NCI-H69 (cell line): Measurements from ENCODE around the gene DNAJB7.
A peak's percentile ranks its signal among the peaks of the same experiment; 100 is the strongest.
"Not testable (repeated sequence)": the region's sequence is repeated elsewhere in the genome, so short reads cannot be mapped to it uniquely, and the experiment has no call there.

Experiments used
- DNase-seq: peaks from one replicate; lab custom pipeline; 2025; lab: John Stamatoyannopoulos, UW

The DNAJB7 gene

DNA sequence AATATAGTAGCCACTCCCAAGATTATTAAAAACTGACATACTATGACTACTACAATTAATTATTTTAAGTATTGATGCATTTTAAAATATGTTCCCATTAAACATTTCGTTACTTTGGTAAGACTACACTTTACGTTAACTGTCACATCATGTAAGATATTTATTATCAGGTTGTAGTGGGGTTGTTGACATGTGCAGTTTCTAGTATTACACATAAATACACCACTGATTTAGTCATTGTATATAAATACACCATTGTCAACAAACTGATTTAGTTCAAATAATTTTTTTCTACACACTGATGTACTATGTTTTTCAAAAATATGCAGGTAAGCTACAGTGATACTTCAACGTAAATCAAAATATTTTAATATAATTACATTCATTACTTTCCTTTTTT lies 17.0 kb downstream of the DNAJB7 start:
- no peak for DNase-seq

DNA sequence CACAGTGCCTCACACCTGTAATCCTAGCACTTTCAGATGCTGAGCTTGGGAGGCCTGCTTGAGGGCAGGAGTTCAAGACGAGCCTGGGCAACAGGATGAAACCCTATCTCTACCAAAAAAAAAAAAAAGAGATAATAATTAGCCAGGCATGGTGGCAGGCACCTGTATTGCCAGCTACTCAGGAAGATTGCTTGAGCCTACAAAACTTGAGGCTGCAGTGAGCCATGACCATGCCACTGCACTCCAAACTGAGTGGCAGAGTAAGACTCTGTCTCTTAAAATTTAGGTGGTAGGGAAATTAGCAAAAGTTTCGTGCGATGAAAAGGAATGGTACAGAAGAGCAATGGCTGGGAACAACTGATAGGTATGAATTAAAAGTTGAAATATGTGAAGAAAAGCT lies 23.4 kb downstream of the DNAJB7 start:
- no peak for DNase-seq

DNA sequence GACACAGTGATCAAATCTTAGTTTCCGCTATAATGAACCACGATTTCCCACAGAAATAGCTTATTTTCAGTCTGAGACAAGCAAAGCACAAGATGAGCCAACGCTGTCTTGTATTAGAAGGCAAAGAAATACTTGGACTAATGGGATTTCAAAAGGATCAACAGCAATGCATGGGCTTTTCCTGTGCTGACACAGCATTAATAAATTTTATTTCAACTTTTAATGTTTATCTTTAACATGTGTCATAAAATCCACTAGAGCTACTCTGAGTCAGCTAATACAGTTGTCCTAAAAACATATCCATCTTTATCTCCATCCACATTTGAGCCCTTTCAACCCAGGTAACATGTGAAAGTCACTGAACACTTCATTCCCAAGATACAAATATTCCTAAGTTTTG lies 27.3 kb downstream of the DNAJB7 start:
- no peak for DNase-seq

DNA sequence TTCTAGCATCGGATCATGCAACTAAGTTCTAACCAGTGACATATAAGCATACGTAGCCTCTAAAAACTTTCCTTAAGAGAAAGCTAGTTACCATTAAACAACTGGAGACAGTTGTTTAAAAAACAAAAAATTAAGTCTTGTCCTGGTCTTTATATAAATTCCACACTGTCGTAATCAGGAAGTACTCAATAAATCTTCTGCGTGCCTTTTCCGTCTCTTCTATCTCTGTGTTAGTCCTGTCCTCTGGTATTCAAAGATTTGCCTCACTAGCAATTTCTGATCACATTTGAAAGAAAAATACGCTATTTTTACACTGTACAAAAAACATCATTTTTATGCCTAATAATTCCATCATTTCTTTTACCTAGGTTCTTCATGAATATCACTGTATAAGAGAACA lies 32.8 kb downstream of the DNAJB7 start:
- DNase-seq, result no peak

DNA sequence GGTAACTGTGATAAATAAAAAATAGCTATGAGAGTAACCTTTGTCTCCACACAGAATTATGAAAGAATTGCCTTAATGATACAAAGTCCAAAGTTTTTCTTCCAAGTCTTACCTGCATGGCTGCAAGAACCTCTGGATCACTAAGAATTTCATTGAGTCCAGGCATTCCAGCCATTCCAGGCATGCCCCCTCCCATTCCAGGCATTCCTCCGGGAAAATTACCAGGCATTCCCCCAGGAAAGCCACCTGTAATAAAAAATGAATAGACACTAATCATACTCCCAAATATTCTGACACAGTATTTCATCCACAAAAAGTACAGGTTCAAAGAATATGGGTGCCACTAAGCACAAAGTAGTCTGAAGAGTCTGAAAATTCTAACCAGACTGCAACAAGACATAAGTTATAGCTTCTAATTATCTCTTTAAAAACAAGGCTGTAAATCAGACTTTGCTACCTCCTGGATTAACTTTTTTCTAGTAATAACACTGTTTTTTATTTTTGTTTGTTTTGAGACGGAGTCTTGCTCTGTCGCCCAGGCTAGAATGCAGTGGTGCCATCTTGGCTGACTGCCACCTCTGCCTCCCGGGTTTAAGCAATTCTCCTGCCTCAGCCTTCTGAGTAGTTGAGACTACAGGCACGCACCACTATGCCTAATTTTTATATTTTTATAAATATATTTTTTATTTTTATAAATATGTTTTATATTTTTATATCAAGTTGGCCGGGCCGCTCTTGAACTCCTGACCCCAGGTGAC lies 34.8 kb downstream of the DNAJB7 start:
- no peak for DNase-seq

DNA sequence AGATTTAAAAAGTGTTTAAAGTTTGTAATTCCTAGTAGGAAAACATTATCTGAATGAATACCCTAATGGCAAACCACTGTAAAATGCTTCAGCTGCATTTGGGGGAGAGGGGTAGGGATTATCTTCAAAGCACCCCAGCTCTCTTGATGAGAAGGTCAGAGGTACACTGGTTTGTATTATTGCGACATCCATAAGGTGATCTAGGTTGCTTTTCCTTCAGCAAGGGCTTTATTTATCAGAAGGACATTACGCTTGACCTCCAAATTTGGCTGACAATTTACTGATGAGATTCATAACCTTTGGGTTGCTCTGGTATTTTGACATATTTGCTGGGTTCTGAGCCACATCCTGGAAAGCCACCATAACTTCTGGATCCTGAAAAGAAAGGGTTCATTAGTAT lies 35.6 kb downstream of the DNAJB7 start:
- DNase-seq, result not testable (repeated sequence)

DNA sequence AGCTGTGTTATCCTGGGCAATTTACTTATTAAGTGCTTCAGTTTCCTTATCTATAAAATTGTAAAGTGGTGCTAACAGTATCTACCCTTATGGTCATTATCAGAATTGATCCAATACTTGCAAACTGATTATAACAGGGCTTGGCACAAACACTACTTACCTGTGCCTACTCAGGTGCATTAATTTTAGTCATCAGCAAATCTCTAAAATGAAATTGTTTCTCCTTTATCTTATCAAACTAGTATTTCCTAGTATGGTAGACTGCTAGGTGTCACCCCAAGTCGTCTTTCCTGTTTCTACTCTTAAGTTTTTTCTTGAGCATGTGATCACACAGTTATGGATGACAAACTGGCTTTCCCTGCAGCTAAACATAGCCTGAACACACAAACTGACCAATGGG lies 38.5 kb downstream of the DNAJB7 start:
- DNase-seq, result no peak

DNA sequence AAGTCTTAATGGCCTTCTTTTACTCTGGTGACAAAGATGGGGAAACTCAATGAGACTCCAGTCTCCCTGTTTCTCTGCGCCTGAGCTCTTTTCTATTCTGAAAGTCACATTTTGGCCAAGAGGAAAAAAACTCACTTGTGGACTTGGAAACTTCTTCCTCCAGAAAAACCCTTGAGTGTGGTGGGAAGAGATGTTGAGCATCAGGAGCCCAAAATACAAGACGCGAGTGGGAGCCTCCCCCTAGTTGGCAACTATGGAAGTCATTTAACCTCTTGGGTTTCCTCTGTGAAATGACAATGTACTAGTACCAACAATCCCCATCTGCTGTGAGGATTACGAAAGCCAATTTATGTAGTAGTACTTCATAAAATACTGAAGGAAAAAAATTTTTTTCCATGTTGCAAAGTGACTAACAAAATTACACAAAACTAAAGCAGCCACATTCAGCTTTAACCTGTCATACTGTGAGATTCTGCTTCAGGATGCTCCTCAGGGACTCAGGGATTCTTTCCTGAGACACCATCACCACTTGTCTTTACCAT lies 42.2 kb downstream of the DNAJB7 start:
- peak; percentile 74 for DNase-seq

DNA sequence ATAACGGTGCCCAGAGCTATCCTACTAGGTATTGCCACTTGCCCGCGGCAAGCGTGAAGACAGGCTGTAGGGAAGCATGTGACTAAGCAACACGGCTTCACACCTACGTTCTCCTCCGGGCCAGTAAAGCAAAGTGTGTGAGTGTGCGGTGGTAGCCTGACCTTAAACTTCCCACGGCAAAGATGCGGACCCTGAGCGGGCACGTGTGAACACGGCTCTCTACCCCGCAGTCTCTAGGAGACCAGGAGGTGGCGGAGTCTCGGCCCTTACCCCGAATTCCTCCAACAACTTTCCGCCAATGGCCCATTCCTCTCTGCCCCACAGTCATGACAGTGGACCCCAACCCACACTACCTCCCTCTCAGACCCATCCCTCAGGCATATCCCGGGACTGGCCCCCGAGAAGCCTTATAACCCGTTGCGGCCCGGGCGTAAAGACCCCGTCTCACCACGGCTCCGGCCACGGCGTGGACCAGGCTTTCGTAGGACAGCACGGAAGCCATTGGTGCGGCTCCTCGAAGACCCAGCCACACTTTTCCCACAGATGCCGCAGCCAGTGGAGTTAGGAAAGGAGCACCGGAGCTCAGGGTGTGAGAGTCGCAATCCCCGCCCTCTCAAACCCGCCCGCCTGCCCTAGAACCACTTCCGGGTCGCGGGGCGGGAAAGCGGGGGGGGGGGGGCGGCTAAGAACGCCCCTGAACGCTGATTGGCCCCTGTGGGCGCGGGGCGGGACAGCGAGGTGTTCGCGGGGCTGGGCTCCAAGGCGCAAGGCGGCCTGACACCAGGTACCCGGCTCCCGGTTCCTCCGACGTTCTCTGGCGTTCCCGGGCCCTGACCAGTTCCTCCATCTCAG lies 42.9 kb downstream of the DNAJB7 start, which contains the start of gene SLC25A17:
SLC25A17 (minus strand) TSS at position 600 of the 852 bp plus-strand sequence; CDS start at position 502, 98 bp downstream.
- DNase-seq, result peak; percentile 98

DNA sequence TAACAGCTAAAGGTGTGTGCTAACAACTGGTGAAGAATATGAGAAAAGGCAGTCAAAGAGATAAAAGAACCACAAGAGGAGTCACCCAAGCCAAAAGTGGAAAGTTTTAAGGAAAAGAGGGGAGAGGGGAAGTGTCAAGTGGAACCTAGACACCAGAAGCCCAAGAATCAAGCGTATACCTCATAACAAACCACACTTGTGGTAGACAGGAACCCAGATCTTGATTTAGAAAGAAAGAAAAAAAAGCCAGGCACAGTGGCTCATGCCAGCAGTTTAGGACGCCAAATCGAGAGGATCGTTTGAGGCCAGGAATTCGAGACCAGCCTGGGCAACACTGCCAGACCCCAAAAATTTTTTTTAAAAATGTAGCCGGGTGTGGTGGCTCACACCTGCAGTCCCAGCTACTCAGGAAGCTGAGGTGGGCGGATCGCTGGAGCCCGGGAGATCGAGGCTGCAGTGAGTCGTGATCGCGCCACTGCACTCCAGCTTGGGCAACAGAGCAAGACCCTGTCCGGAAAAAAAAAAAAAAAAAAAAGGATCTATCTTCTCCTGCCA lies 43.6 kb downstream of the DNAJB7 start:
- no peak for DNase-seq

DNA sequence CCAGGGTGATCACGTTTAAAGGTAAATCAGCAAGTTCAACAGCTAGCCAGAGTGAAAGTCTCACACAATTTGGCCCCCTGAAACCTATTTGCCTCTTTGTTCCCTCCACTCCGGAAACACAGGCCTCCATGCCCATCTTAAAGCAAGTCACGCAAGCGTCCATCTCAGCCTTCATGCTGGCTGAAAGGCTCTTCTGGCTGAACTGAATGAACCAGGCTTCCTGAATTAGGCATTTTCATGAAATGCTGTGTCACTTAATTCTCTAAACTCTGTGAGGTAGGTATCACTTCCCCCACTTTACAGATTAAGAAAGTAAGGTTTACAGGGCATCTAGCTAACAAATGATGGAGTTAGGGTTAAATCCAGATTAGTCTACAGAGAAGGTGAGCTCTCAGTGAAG lies 44.2 kb downstream of the DNAJB7 start:
- DNase-seq, result no peak

DNA sequence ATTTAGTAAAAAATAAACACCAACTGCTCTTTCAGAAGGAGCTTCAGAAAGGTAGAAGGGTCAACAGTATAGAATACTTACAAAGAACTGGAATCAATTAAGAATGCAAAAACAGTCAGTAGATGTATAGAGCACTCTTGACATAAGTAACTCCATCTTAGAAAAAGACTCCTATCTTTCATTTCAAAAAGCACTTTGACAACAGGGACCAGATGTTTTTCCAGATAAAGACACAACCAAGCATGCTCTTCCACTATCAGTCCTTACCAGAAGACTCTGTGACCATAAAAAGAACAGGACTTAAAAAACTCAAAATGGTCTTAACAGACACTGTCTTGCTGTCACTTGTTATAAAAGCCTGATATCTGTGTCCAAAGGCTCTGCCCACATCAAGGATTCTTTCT lies 48.0 kb downstream of the DNAJB7 start:
- DNase-seq, result no peak
